NCI-H2081 treated with DMSO at 0.1 percent for 48 hours (cell line): ENCODE data around the gene SCD5.
"Not testable (repeated sequence)": the region's sequence is repeated elsewhere in the genome, so short reads cannot be mapped to it uniquely, and the experiment has no call there.

Experiments used
- DNase-seq: peaks from one replicate; lab custom pipeline; 2025; lab: John Stamatoyannopoulos, UW

Gene SCD5

DNA sequence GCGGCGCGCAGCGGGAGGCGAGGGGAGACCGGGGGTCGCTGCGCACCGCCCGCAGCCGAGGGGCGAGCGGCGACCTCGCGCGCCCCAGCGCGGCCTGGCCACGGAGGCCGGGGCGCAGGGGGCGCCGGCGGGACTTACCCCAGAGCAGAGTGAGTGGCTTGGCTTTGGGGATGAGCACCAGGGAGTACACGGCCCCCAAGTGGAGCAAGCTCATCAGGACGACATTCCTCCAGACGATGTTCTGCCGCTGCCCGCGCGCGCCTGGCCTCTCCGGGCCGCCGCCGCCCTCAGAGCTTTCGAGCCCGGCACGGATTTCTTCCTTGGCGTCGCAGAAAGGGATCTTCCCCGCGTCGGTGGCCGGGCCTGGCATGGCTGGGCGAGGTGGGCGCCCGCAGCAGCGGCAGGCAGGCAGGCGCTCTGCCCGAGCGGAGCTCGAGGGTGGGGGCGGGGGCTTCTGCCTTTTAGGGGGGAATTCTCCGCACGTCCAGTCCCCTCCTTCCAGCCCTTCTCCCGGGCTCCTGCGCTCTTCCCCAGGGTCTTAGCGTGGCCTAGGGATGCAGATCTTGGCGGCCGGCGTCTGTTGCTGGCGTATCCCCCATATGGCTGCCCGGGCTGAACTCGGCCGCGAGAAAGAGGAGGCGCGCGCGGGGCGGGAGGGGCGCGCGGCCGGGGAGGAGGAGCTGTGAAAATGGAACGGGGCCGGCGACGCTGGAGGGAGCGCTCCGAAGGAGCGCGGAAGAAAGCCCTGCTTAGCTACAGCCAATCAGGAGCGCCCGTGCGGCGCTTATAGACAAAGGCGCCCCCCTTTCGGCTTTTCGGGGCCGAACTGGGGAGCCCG, at the start of gene SCD5:
Gene SCD5, minus strand, starts transcription at position 629 of the 838 bp plus-strand sequence. Its CDS starts 259 bp downstream, at position 370.
- no peak for DNase-seq

DNA sequence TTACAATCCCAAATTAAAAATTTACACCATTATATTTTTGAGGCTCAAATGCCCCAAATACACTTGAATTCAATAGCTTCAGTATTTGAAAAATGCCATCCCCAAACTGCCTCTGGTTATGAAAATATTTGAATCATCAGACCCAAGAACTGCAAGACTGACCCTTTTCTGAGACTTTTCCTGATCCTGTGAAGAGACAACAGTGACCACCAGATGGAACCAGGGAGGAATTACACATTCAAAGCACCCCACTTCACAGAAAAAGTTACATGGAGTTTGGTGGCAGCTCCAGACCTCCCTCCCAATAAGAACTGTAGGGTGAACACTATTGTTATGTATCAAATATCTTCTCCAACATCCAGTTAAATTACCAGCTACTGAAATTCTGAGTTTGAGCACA, 44.0 kb upstream of the SCD5 start:
- no peak for DNase-seq

DNA sequence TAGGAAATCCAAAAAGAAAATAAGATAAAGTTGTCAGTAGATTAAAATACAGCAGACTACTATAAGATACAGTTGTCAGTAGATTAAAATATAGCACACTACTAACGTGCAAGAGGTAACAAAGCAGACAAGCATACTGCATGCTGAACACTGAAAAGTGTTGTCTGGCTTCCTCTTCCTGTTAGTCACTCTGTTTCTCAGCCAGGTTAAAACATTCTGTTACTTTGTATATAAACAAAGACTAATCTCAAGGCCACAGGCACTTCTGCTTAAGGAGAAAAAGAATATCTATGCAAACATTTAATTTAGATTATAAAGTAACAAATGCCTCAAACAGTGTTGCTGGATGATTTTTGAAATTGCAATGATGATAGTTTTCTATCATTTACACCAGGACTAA, 41.0 kb upstream of the SCD5 start:
- no peak for DNase-seq

DNA sequence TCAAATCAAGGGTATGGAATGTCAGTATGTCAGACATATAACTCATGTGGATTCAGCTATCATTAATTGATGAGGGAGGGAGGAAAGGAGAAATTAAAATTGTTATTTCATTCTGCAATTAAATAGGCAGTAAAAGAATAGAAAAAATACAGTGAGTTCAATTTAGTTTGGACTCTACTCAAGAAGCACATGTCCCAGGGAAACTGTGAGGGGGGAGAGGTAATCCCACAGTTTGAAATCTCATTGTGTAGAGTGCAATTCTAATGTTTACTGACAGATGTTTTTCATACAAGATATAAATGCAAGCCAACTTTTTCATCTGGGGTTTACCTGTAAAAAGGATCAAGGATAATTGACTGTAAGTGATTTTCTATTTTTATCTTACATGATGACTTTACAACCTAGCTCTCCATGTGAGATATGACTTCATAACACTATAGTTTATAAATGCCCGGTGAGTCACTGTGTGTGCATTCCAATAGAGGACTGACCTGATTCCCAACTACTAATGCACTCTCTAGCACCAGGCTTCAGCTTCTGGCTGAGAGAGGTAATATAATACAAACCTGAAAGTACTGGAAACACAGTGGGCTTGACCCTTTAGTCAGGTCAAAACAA, 35.2 kb upstream of the SCD5 start:
- no peak for DNase-seq

DNA sequence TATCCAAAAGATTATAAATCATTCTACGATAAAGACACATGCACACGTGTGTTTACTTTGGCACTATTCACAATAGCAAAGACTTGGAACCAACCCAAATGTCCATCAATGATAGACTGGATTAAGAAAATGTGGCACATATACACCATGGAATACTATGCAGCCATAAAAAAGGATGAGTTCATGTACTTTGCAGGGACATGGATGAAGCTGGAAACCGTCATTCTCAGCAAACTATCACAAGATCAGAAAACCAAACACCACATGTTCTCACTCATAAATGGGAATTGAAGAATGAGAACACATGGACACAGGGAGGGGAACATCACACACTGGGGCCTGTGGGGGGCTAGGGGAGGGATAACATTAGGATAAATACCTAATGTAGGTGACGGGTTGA, 34.5 kb upstream of the SCD5 start:
- not testable (repeated sequence) for DNase-seq

DNA sequence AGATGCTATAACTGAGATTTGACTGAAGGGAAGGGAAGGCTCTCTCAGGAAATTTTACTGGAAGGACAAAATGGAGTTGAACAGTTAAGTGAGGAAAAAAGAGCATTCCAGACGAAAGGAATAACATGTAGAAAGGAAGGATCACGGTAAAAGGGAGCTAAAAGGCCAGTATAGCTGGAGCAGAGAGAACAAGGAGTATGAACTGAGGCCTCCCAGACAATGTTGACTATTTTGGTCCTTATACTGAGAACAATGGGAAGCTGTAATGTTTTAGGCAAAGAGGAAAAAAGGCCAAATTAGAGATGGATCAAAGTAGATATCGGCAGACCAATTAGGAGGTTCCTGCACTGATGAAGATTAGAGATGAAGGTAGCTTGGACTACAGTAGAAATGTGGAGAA, 26.8 kb upstream of the SCD5 start:
- no peak for DNase-seq

DNA sequence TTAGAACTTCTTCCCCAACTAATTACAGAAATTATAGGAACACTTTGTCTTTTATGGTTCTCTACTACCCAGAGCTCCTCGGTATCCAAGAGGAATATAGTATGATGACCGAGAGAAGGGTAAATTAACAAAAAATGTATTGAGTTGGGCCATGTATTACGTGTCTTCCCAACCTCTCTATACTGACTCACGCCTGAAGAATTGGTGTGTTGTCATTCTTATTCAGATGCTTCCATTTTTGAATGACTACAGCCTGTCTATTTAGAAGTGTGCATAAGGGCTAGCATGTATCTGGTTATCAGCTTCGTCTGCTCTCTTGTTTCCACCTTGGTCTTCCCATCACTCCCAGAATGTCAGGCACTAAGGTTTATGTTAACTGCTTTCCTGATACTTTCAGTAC, 24.5 kb upstream of the SCD5 start:
- no peak for DNase-seq

DNA sequence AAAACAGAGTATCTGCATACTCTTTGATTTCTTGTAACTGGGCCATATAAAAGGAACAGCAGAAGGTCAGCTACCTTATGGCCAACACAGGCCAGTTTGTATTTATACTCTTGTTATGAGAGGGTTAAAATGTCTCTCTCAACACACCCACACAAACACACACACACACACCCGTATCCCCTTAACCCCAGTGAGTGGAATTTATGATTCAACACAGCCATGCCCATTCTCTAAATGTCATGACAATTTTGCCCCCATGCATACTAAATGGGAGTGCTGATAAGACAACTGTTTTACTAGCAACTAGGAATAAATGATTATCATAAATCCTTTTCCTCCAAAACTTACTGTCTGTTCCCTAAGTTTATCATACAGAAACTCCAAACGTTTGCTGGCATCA, 22.1 kb upstream of the SCD5 start:
- DNase-seq, result no peak

DNA sequence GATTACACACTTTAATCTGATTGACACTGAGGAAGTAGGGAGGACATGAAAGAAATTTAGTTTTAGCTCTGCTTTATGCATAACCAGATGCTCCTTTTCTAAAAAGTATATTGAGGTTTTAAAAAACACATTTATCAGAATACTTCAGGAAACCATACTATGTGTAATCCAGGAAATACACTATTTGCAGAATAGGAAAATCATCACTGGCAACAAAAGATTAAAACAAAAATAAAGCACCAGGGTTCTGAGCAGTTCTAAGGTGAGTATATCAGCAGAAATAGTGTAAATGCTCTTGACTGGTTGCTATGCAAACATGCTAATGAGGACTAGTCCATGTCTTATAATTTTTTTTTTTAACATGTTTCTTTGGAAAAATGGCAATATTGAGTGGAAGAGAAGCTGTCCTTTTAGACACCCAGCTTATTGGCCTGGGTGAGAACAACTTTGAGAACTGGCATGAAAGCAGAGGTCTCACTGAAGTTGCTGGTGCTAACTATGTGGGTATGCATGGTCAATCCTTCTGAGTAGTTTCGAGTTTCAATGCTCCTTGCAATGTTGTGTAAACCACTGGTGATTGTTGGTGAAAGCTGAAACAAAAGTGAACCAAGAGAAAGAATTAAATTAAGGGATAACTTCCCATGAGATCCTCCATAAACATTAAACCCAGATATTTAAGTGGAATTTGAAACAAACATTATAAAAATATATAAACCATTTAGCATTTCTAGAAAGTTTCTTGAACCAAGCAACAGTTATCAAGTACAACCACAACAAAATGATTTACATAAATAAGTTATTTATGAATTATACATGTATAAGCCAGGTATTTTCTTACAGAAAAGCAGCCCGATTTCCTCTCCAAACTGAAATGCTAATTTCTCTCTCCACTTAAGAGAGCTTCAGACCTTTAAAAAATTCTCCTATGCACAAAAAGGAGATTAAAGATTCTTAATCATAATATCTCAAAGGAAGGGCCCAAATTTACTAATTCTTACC, 20.4 kb upstream of the SCD5 start:
- DNase-seq, result no peak

DNA sequence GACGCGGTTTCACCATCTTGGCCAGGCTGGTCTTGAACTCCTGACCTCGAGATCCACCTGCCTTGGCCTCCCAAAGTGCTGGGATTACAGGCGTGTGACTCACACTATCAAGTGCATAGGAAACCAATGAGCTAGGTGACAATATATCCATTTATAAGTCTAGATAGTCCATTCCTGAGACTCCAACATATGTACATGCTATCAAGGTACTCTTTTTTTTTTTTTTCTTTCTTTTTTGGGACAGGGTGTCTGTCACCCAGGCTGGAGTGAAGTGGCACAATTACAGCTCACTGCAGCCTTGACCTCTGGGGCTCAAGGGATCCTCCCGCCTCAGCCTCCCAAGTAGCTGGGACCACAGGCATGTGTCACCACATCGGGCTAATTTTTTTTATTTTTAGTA, 18.3 kb upstream of the SCD5 start:
- not testable (repeated sequence) for DNase-seq

DNA sequence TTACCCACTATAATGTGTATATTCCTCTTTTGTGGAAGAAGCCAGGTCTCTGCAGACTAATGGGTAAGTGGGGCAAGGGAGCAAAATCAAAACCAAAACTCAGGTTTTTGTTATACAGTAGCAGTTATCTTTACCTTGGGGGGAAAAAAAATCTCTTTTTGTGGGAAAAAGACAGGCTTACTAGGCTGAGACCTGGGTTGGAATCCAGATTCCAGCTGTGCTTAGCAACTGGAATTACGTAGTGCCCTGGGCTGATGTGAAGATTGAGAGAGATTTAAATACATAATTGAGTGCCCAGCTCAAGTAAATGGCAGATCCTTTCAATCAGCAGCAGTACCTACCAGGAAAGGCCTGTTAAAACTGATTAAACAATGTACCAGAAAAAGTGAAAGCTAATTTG, 15.4 kb upstream of the SCD5 start:
- no peak for DNase-seq

DNA sequence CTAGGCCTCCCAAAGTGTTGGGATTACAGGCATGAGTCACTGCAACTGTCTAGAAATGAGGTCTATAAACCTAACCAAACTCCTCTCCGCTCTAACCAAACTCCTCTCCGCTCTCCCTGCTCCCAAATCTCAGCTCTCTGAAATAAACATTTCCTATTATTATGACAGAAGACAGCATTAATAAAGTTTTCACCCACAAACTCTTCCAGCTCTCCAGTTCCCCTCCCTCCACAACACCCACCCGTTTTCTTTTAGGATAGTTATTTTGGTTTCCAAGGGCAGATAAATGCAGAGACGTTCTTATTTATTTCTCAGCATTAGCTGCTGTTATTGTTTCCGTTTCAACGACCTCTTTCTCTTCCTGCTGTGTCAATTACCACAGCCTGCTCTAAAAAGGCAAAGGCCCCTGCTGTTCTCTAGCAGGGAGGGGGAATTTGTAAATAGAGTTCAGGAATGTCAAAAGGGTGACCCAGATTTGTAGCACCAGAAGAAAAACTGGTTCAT, 13.3 kb upstream of the SCD5 start:
- DNase-seq, result no peak

DNA sequence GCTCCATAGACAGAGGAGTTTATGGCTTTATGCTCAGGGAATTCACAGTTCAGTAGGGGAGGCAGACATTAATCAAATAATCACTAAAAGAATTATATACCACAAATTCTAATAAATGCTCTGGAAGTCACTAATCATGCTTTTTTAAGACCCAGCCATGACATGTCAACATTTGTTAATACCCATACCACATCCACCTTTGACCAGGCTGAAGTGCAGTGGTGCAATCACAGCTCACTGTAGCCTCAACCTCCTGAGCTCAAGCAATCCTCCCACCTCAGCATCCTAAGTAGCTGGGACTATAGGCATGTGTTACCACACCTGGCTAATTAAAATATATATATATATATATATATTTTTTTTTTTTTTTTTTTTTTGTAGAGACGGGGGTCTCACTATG, 12.8 kb upstream of the SCD5 start:
- no peak for DNase-seq

DNA sequence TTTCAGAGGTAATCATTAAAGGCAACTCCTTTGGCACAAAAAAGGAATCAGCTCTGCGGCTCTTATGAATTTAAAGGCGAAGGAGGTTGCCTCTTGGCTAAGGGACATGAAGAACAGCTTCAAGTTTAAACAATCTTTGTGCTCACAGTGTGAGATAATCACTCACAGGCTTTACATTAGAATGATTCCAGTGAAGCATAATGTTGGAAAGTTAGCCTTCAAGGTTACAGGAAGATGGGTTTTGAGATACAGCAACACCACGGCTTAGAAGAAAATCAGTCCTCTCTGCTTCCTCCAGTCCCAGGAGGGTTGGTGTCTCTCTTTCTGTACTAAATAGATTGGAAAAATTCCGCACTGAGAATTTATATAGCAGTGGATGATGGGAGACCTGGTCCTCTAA, 11.6 kb upstream of the SCD5 start:
- DNase-seq, result no peak

DNA sequence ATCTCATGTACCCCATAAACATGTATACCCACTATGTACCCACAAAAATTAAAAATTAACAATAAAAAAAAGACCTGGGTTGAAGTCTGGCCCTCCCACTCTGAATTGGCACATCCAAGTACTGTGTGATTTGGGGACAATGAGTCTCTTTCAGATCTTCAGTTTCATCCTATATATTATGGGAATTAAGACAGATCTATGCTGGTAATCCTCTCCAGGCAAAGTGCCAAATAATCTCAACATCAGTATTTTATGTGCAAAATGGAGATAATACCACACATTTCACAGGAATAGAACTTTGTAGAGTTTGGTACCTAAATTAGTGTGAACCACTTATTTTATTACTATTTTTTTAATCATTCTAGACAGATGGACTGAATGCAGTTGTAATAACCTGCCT, 11.0 kb upstream of the SCD5 start:
- no peak for DNase-seq

DNA sequence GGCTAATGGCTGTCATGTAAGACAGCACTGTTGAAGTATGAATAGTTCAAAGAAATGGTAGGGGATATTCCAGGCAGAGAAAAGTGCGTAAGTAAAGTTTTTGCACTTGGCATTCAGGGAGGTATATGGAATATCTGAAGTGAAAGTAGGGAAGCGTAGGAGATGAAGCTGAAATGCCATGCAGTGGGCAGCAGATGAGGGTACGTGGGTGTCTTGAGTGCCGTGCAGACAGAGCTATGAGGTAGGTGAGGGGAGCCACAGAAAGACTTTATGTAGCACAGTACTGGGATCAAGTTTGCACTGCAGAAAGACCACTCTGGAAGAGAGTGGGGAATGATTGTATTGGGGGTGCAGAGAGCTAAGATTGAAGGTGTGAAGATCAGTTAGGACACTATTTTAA, 5.2 kb upstream of the SCD5 start:
- DNase-seq, result no peak

DNA sequence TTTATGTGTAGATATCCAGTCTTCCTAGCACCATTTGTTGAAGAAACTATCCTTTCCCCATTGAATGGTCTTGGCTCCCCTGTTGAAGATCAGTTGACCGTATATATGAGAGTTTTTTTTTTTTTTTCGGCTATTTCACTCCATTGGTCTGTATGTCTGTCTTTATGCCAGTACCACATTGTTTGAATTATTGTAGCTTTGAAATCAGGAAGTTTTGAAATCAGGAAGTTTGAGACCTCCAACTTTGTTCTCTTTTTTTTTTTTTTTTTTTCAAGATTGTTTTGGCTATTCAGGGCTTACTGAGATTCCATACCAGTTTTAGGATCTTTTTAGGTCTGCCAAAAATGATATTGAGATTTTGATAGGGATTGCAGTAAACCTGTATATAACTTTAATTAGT, 4.3 kb upstream of the SCD5 start:
- no peak for DNase-seq

DNA sequence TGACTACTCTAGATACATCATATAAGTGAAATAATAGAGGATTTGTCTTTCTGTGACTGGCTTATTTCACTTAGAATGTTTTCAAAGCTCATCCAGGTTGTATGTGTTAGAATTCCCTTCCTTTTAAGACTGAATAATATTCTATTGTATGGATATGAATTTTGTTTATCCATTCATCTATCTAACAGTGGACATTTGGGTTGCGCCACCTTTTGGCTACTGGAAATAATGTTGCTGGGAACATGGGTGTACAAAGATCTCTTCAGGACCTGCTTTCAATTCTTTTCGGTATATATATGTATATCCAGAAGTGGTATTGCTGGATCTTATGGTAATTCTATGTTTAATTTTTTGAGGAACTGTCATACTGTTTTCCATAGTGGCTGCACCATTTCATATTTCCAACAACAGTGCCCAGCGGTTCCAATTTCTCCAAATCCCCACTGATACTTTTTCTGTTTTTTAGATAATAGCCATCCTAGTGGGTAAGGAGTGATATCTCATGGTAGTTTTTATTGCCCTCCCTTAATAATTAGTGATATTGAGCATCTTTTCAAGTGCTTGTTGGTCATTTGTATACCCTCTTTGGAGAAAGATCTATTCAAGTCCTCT, 3.4 kb upstream of the SCD5 start:
- DNase-seq, result no peak

DNA sequence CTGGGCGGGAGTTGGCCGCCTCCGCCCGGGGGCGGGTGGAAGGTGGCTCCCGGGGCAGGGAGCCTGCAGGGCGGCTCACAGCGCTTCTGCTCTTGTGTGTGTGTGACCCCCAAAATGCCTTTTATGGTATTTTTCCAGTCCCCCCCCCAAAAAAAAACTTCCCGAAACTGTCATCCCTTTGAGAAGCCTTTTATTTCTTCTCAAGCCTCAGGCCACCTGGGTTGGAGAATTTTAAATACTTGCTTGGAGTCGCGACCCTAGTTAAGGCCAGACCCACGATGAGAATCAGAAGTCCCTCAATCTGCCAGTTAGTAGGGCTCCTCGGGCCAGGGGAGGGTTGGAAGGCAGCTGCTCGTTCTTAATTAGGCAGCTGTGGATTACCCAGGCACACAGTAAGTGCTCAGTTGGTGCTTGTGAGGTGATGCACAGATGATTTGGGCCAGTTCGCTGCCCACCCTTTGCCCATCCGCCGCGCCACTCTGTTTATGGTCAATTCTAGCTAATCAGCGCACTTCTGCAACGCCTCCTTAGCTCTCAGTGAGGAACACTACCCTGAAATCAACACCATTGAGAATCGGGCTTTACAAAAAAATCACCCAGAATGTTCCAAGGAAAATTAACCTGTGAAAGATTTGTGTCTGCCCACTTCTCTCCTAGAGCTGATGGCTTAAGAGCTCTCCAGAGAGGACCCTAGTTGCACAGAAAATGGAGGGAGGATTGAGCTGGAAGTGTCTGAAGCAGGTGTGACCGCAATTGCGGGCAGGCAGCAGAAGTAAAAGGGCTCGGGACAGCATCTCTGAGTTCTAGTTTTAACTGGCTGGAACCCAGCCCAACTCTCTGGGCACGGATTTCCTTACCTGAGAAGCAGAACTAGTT, 648 bp upstream of the SCD5 start:
- DNase-seq, result no peak

DNA sequence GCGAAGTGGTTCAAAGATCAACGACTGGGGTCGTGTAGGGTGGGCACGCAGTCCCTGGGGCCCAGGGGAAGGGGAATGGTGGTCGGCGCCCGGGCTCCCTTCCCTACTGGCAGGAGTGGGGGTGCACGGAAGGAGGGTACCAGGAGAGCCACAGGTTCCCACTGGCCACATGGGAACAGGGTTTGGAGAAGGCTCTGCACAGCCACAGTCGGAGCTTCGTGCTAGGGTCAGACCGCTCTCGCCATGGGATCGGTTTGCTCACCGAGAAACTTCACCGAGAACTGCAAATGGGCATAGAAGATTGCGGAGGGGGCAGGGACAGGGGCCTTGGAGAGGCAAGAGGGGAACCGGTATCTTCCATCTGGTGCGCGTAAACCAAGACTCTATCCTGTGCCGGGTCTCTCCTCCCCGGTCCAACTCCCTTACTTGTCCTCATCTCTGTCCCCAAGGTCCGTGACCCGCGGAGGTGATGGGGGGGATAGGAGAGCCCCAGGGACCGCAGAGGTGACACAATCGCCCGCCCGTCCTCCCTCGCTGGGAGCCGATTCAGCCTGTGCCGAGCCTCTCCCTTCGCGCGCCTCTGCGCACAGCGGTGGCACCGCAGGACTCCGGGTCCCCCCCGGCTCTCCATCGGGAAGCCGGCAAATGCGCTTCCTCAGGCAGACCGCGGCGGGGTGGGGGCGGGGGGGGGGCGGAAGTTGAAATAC, 1.0 kb downstream of the SCD5 start:
- DNase-seq, result no peak
